ENCODE measurements around the gene CYFIP2.

DNA sequence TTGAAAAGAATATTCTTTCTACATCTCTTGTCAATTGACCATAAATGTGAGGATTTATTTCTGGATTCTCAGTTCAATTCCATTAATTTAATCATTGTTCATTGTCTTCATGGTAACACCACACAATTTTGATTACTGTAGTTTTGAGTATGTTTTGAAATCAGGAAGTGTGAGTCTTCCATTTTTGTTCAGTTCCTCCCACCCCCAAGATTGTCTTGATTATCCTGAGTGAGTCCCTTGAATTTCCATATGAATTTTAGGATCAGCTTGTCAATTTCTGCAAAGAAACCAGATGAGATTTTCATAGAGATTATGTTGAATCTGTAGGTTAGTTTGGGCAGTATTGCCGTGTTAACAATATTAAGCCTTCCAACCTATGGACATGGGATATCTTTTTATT, 9.5 kb downstream of the CYFIP2 start:
- TF ChIP-seq, protein P1, sequence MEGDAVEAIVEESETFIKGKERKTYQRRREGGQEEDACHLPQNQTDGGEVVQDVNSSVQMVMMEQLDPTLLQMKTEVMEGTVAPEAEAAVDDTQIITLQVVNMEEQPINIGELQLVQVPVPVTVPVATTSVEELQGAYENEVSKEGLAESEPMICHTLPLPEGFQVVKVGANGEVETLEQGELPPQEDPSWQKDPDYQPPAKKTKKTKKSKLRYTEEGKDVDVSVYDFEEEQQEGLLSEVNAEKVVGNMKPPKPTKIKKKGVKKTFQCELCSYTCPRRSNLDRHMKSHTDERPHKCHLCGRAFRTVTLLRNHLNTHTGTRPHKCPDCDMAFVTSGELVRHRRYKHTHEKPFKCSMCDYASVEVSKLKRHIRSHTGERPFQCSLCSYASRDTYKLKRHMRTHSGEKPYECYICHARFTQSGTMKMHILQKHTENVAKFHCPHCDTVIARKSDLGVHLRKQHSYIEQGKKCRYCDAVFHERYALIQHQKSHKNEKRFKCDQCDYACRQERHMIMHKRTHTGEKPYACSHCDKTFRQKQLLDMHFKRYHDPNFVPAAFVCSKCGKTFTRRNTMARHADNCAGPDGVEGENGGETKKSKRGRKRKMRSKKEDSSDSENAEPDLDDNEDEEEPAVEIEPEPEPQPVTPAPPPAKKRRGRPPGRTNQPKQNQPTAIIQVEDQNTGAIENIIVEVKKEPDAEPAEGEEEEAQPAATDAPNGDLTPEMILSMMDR (IDR thresholded peaks at IDR 0.05) = no peak
- TF ChIP-seq POLR2A (IDR thresholded peaks at IDR 0.05) = no peak

Measured in adrenal gland (tissue), 5 donors.